ENCODE data around the gene MICAL3.
"Not testable (repeated sequence)": the region's sequence is repeated elsewhere in the genome, so short reads cannot be mapped to it uniquely, and the experiment has no call there.

MICAL3 gene

GRCh38 chr22:17880020-17880419, 144.3 kb downstream of the MICAL3 start:
- H3K79me2 ChIP-seq (ENCODE audit: low read length) = peaks cover 10% of the 10 kb centered on the region; the same call in 1 of the 2 replicates
- TF ChIP-seq EZH2phosphoT487 (IDR thresholded peaks at IDR 0.05; ENCODE audit: low read depth) = no peak
- no peak for TF ChIP-seq CTCF (IDR thresholded peaks at IDR 0.05; ENCODE audit: low read depth, low read length)
- no peak overlapping the region for H3K4me2 ChIP-seq (ENCODE audit: low read length)
- H3K9me3 ChIP-seq (ENCODE audit: insufficient read depth, low read length) = no peaks in the 10 kb centered on the region
- no peak overlapping the region for H2AFZ ChIP-seq (ENCODE audit: low read depth, low read length)
- H3K4me3 ChIP-seq (ENCODE audit: low read length) = no peak overlapping the region
- H3K27me3 ChIP-seq (ENCODE audit: low read depth, low read length) = no peaks in the 10 kb centered on the region
- H3K27ac ChIP-seq (ENCODE audit: low read length) = no peak overlapping the region
- peaks cover 21% of the 10 kb centered on the region for H4K20me1 ChIP-seq (ENCODE audit: insufficient read depth, low read length)
- H3K9ac ChIP-seq (ENCODE audit: low read length) = no peak overlapping the region
- peaks cover 79% of the 10 kb centered on the region for H3K36me3 ChIP-seq (replicated peaks; ENCODE audit: low read depth, low read length)
- no peaks in the 10 kb centered on the region for H3K4me1 ChIP-seq (ENCODE audit: low read length)

GRCh38 chr22:17878941-17879340, 145.4 kb downstream of the MICAL3 start:
- H3K27me3 ChIP-seq (ENCODE audit: low read depth, low read length) = no peaks in the 10 kb centered on the region
- no peak overlapping the region for H3K27ac ChIP-seq (ENCODE audit: low read length)
- peaks cover 70% of the 10 kb centered on the region for H3K36me3 ChIP-seq (replicated peaks; ENCODE audit: low read depth, low read length)
- H4K20me1 ChIP-seq (ENCODE audit: insufficient read depth, low read length) = peaks cover 18% of the 10 kb centered on the region
- no peak overlapping the region for H3K4me3 ChIP-seq (ENCODE audit: low read length)
- H2AFZ ChIP-seq (ENCODE audit: low read depth, low read length) = no peak overlapping the region
- H3K4me1 ChIP-seq (ENCODE audit: low read length) = no peaks in the 10 kb centered on the region
- no peak overlapping the region for H3K4me2 ChIP-seq (ENCODE audit: low read length)
- H3K9me3 ChIP-seq (ENCODE audit: insufficient read depth, low read length) = no peaks in the 10 kb centered on the region
- peaks cover 3% of the 10 kb centered on the region; the same call in 1 of the 2 replicates for H3K79me2 ChIP-seq (ENCODE audit: low read length)
- TF ChIP-seq CTCF (IDR thresholded peaks at IDR 0.05; ENCODE audit: low read depth, low read length) = no peak
- TF ChIP-seq EZH2phosphoT487 (IDR thresholded peaks at IDR 0.05; ENCODE audit: low read depth) = no peak
- H3K9ac ChIP-seq (ENCODE audit: low read length) = no peak overlapping the region

GRCh38 chr22:17878186-17878694, 146.1 kb downstream of the MICAL3 start:
- Histone ChIP-seq H3K27ac (ENCODE audit: low read length) (no peak overlapping the region), H3K4me1 (ENCODE audit: low read length) (no peaks in the 10 kb centered on the region), H3K9ac (ENCODE audit: low read length) (no peak overlapping the region), H3K27me3 (ENCODE audit: low read depth, low read length) (no peaks in the 10 kb centered on the region), H3K9me3 (ENCODE audit: insufficient read depth, low read length) (no peaks in the 10 kb centered on the region), H4K20me1 (ENCODE audit: insufficient read depth, low read length) (peaks cover 16% of the 10 kb centered on the region), H3K36me3 (replicated peaks; ENCODE audit: low read depth, low read length) (peaks cover 70% of the 10 kb centered on the region), H3K4me2 (ENCODE audit: low read length) (no peak overlapping the region), H3K79me2 (ENCODE audit: low read length) (peaks cover 6% of the 10 kb centered on the region; the same call in 1 of the 2 replicates), H3K4me3 (ENCODE audit: low read length) (no peak overlapping the region), H2AFZ (ENCODE audit: low read depth, low read length) (no peak overlapping the region)
- TF ChIP-seq CTCF (IDR thresholded peaks at IDR 0.05; ENCODE audit: low read depth, low read length) = no peak
- no peak for TF ChIP-seq EZH2phosphoT487 (IDR thresholded peaks at IDR 0.05; ENCODE audit: low read depth)

GRCh38 chr22:17876878-17877855, 147.2 kb downstream of the MICAL3 start:
- not testable (repeated sequence) for H3K9ac ChIP-seq (ENCODE audit: low read length); H2AFZ ChIP-seq (ENCODE audit: low read depth, low read length); H3K4me1 ChIP-seq (ENCODE audit: low read length); H3K27ac ChIP-seq (ENCODE audit: low read length); H3K4me3 ChIP-seq (ENCODE audit: low read length); H3K9me3 ChIP-seq (ENCODE audit: insufficient read depth, low read length); H3K27me3 ChIP-seq (ENCODE audit: low read depth, low read length); H3K79me2 ChIP-seq (ENCODE audit: low read length); H3K4me2 ChIP-seq (ENCODE audit: low read length)
- peaks cover 24% of the 10 kb centered on the region for H4K20me1 ChIP-seq (ENCODE audit: insufficient read depth, low read length)
- peaks cover 69% of the 10 kb centered on the region for H3K36me3 ChIP-seq (replicated peaks; ENCODE audit: low read depth, low read length)

All from OCI-LY3 (cell line).